ENCODE data around the gene WWP2. TPM values are rescaled to one million over a fixed set of nuclear protein-coding genes. Genes with fewer than 3 reads are reported as not detected.

Gene WWP2
- total RNA-seq, 2 donors from 2014 or later = 42.3 to 42.5 TPM

- DNase-seq (ENCODE audit: low spot score) = no peak
- intact Hi-C loops (cut with DNase I) = no loop called here
Observed at GRCh38 chr16:69870761-69871160, 108.6 kb downstream of the WWP2 start.

DNA sequence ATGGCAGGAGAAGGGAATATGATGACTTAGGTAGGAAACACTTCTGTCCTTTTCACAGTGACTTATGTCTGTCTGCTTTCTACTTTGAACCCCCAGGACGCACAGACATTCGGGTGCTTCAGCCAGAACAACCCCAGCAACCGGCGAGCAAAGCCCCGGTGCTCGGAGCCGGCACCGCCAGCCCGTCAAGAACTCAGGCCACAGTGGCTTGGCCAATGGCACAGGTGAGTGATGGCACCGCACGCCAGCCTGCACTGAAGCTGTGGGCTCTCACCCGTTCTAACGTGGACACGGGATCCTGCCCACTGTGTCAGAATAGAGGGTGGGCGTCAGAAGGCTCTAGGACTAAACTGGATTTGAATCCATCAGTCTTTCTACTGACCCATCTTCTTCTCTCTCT lies 109.6 kb downstream of the WWP2 start:
- no peak for DNase-seq (ENCODE audit: low spot score)
- intact Hi-C loops (cut with DNase I) = no loop called here

DNA sequence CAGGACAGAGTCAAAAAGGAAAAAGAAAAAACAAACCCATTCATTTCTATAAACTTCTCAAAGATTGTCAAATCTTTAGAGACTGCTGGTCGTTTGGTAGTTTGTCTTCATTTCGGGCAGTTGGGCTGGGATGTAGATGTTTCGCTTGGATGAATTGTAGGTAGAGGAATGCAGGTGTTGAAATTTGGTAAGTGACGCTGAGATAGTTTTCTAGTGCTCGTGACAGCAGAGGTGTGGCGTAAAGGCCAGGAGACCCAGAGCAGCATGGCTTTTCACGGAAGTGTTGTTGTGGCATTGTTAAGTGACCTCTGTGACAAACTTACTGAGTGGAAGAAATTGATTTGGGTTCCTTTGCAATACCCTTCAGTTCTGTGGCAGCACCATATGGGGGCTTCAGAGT lies 110.8 kb downstream of the WWP2 start:
- no peak for DNase-seq (ENCODE audit: low spot score)
- intact Hi-C loops (cut with DNase I) = no loop called here

DNA sequence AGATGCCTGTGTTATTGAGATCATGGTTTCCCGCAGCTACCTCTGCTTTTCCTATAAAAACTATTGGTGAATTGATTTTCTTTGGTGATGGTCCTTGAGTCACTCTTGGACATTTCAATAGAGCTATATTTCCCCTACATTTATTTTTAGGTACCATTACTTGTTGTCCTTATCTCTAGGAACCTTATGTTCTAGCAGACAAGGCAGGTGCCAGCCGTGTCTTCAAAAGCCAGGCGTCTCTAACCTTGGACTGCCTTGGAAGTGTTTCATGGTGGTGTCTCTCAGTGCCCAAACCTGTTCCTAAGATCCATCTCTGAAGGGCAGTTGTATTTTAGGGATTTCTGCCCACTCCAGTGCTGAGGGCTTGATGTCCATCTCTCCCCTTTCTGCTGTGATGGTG lies 111.7 kb downstream of the WWP2 start:
- intact Hi-C loops (cut with DNase I) = no loop called here
- DNase-seq (ENCODE audit: low spot score) = no peak

DNA sequence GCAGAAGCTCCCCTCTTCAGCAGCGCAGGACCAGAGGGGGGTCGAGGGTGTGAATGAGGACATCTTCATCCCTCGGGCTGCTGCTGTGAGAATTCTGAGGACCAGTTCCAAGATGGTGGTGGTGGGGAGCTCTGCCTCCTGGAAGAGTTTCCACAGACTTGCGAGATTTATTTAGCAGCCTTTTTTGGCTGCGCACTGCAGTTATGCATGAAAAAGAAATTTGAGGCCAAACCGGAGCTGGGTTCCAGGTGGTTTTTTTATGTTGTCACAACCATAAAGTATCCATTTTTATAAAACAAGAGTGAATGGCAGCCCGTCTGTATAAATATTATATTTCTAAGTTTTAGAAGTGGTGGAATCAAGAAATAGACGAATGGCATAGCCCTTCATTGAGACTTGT lies 112.1 kb downstream of the WWP2 start:
- intact Hi-C loops (cut with DNase I) = no loop called here
- DNase-seq (ENCODE audit: low spot score) = no peak

GRCh38 chr16:69880640-69881133 lies 118.6 kb downstream of the WWP2 start:
- intact Hi-C loops (cut with DNase I) = no loop called here
- DNase-seq (ENCODE audit: low spot score) = no peak

- intact Hi-C loops (cut with DNase I) = no loop called here
Observed at GRCh38 chr16:69881141-69881540, 119.0 kb downstream of the WWP2 start.

DNA sequence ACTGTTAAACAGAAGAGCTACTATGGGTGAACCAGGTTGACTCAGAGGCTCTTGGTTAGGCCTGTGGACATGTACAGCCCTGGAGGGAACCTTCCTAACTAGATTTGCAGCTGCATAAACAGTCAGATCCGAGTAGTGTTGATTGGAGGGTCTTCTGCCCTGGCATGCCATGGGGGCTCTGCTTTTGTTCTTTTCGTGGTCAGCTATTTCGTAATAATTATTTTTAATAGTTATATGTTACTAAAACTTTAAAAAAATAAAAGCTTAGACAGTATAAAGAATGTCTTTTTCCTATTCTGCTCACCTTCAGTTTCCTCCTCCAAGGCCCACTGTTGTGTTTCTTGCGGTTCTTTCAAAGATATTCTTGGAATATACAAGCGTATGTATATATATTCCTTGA lies 121.6 kb downstream of the WWP2 start:
- intact Hi-C loops (cut with DNase I) = no loop called here
- DNase-seq (ENCODE audit: low spot score) = no peak

More at GRCh38 chr16:69881141-69881540, 119.0 kb downstream of the WWP2 start:
- DNase-seq (ENCODE audit: low spot score) = no peak

DNA sequence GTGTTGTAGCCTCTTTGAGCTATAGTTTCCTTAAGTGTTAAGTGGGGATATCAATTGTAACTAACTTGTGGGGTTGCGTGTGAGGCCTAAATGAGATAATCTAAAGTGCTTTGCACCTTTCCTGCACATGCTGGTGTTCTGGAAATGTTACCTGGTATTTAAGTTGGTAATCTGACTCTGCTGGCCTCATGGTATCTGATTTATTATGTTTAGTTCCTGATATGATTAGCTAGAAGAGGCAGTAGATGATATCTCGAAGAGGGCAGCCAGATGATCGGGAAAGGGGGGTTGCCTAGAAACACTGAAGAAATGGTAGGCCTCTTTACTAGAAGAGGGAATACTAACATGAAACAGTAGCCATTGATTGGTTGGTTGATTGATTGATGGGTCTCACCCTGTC lies 123.6 kb downstream of the WWP2 start:
- no peak for DNase-seq (ENCODE audit: low spot score)
- intact Hi-C loops (cut with DNase I) = no loop called here

DNA sequence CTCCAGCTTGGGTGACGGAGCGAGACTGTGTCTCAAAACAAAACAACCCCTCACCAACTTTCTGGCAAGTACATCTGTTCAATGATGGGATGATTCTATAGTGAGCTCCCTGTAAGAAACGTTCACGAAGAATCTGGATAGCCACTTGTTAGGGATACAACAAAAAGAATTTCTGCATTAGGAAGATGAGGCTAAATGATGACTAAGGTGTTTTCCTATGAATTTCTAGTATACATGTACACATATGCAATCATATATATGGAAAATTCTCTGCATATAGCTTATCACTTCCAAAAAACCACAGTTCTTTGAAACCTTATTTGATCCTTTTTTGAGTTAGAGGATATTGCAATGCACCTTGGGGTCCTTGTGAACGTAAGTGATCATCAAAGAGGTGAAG lies 124.6 kb downstream of the WWP2 start:
- intact Hi-C loops (cut with DNase I) = no loop called here
- DNase-seq (ENCODE audit: low spot score) = no peak

DNA sequence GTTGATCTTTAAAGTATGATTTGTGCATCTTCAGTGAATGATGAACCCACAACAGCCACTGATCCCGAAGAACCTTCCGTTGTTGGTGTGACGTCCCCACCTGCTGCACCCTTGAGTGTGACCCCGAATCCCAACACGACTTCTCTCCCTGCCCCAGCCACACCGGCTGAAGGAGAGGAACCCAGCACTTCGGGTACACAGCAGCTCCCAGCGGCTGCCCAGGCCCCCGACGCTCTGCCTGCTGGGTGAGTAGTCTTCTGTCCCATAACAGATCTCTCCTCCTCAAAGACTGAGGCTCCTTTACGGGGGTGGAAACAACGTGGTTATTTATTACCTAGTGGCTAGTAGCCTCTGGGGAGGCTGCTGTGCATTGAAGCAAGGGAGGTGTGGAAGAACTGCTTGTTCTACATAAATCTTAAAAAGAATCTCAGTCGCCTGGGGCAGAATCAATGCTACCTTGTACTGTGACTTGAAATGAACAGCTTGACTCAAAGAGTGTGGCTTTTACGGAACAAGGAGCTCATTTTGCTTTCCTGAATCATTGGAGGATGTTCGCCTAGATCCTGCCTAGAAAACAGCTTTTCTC lies 126.0 kb downstream of the WWP2 start:
- intact Hi-C loops (cut with DNase I) = no loop called here
- DNase-seq (ENCODE audit: low spot score) = no peak

DNA sequence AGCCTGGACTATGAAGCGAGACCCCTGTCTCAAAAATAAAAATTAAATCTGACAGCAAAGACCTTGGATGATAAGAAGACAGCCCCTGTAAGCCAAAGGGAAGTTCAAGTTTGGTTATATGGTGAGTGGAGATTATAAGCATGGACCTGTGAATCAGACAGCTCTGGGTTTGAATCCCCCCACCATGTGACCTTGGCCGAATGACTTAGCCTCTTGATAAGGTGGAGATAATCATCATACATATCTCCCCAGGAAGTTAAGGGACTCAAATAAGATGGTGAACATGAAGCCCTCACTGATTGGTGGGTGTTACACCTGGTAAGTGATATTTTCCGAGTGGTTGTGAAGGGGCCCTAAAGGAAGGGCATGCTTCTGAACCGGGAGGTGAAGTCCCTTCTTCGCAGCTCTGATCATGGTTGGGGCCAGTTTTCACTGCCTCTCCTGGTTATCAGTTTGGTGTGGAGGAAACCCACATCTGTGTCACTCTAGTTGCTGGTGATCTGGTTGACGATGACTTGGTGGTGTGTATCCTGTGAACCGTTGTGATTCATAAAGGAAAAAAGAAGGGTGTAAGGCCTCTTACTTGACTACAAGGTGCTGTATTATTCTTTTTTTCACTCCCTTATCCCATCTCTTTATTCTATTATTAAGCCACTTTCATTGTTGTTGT lies 127.3 kb downstream of the WWP2 start:
- intact Hi-C loops (cut with DNase I) = no loop called here
- DNase-seq (ENCODE audit: low spot score) = no peak

- intact Hi-C loops (cut with DNase I) = no loop called here
- peak; percentile 89 for DNase-seq (ENCODE audit: low spot score)
Observed at GRCh38 chr16:69890114-69890891, 128.2 kb downstream of the WWP2 start.

DNA sequence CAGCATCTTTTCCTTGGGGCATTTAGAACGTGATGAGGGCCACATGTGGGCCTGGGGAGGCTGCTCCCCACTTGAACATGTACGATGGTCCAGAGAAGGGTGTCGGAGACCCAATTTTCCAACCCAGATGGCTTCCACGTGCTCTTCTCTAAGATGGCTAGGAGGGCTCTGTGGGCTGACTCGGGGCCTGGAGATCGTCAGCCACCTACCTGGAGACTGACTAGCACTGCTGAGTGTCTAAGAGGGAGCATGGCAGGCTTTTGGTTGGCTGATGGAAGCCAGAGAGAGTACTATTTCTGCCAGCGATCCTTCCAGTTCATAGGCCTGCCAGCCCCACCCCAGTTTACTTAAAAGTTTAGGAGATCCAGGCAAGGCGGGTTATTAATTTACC lies 128.8 kb downstream of the WWP2 start:
- intact Hi-C loops (cut with DNase I) = no loop called here
- no peak for DNase-seq (ENCODE audit: low spot score)

- intact Hi-C loops (cut with DNase I) = no loop called here
- no peak for DNase-seq (ENCODE audit: low spot score)
Observed at GRCh38 chr16:69892378-69892777, 130.2 kb downstream of the WWP2 start.

DNA sequence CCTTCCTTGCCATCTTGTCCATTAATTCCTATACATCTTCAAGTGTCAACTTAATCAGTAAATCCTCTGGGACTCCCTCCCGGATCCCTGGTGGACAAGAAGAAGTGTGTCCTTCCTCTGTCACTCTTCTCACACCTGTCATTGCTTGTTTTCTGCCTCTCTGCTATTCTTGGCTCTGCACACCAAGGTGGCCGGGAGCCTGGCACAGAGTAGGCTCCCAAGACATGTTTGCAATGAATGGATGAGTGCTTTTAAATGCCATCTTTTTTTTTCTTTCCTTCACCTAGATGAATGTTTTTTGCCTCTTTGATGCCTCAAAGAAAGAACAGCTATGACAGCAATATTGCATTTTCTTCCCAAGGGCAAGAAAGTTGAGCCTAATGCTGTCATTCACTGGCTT lies 131.0 kb downstream of the WWP2 start:
- intact Hi-C loops (cut with DNase I) = no loop called here
- no peak for DNase-seq (ENCODE audit: low spot score)

GRCh38 chr16:69894676-69895075 lies 132.5 kb downstream of the WWP2 start:
- intact Hi-C loops (cut with DNase I) = no loop called here
- no peak for DNase-seq (ENCODE audit: low spot score)

- intact Hi-C loops (cut with DNase I) = no loop called here
- DNase-seq (ENCODE audit: low spot score) = no peak
Observed at GRCh38 chr16:69903865-69904415, 141.8 kb downstream of the WWP2 start.

GRCh38 chr16:69904495-69905170 lies 142.5 kb downstream of the WWP2 start:
- intact Hi-C loops (cut with DNase I) = no loop called here
- DNase-seq (ENCODE audit: low spot score) = no peak

- intact Hi-C loops (cut with DNase I) = no loop called here
- no peak for DNase-seq (ENCODE audit: low spot score)
Observed at GRCh38 chr16:69905171-69905555, 143.0 kb downstream of the WWP2 start.

Data from posterior vena cava (tissue), 2 donors.